ENCODE results near the gene NFIC.
"Not testable (repeated sequence)": the region's sequence is repeated elsewhere in the genome, so short reads cannot be mapped to it uniquely, and the experiment has no call there.

NFIC gene

GRCh38 chr19:3365836-3366752, at the start of gene NFIC:
NFIC (plus strand) TSS chr19:3366583; CDS start chr19:3366637, 54 bp downstream.
- peak; percentile 23 for DNase-seq (ENCODE audit: low read depth in 2 of 2)

- no peak for DNase-seq (ENCODE audit: low read depth in 2 of 2)
Measured at GRCh38 chr19:3316659-3317207, 49.6 kb upstream of the NFIC start.

- no peak for DNase-seq (ENCODE audit: low read depth in 2 of 2)
Measured at GRCh38 chr19:3319643-3320353, 46.6 kb upstream of the NFIC start.

GRCh38 chr19:3320354-3320670, 46.1 kb upstream of the NFIC start:
- no peak for DNase-seq (ENCODE audit: low read depth in 2 of 2)

GRCh38 chr19:3320853-3321252, 45.5 kb upstream of the NFIC start:
- DNase-seq (ENCODE audit: low read depth in 2 of 2), result no peak

- DNase-seq (ENCODE audit: low read depth in 2 of 2), result no peak
Measured at GRCh38 chr19:3321696-3322095, 44.7 kb upstream of the NFIC start.

- no peak for DNase-seq (ENCODE audit: low read depth in 2 of 2)
Measured at GRCh38 chr19:3322199-3322978, 44.0 kb upstream of the NFIC start.

- no peak for DNase-seq (ENCODE audit: low read depth in 2 of 2)
Measured at GRCh38 chr19:3323026-3323425, 43.4 kb upstream of the NFIC start.

GRCh38 chr19:3323658-3324057, 42.7 kb upstream of the NFIC start:
- no peak for DNase-seq (ENCODE audit: low read depth in 2 of 2)

- DNase-seq (ENCODE audit: low read depth in 2 of 2), result peak; percentile 68 to 82
Measured at GRCh38 chr19:3324405-3324856, 42.0 kb upstream of the NFIC start.

GRCh38 chr19:3325451-3325850, 40.9 kb upstream of the NFIC start:
- no peak for DNase-seq (ENCODE audit: low read depth in 2 of 2)

- DNase-seq (ENCODE audit: low read depth in 2 of 2), result no peak
Measured at GRCh38 chr19:3328743-3329142, 37.6 kb upstream of the NFIC start.

- DNase-seq (ENCODE audit: low read depth in 2 of 2), result no peak
Measured at GRCh38 chr19:3330047-3330446, 36.3 kb upstream of the NFIC start.

- not testable (repeated sequence) for DNase-seq (ENCODE audit: low read depth in 2 of 2)
Measured at GRCh38 chr19:3332232-3332631, 34.2 kb upstream of the NFIC start.

- DNase-seq (ENCODE audit: low read depth in 2 of 2), result no peak
Measured at GRCh38 chr19:3333020-3333583, 33.3 kb upstream of the NFIC start.

- DNase-seq (ENCODE audit: low read depth in 2 of 2), result no peak
Measured at GRCh38 chr19:3333662-3334061, 32.7 kb upstream of the NFIC start.

GRCh38 chr19:3334749-3335430, 31.5 kb upstream of the NFIC start:
- not testable (repeated sequence) for DNase-seq (ENCODE audit: low read depth in 2 of 2)

GRCh38 chr19:3335431-3336350, 30.7 kb upstream of the NFIC start:
- DNase-seq (ENCODE audit: low read depth in 2 of 2), result no peak

GRCh38 chr19:3336351-3336679, 30.1 kb upstream of the NFIC start:
- no peak for DNase-seq (ENCODE audit: low read depth in 2 of 2)

All from activated CD4-positive, alpha-beta T cell treated with anti-CD3 and anti-CD28 coated beads for 24 hours (primary cell).